ENCODE results near the gene CC2D2B. TPM values are rescaled to one million over a fixed set of nuclear protein-coding genes. Genes with fewer than 3 reads are reported as not detected.

The CC2D2B gene
- total RNA-seq, 1 experiment from 2014 or later, result 0.20 TPM

GRCh38 chr10:95964756-95965155, 57.0 kb downstream of the CC2D2B start:
- TF ChIP-seq E2F4 (CRISPR knock-in tag; IDR thresholded peaks at IDR 0.05; ENCODE audit: borderline replicate concordance, low read depth) (no peak), NFE2L1 (CRISPR knock-in tag; IDR thresholded peaks at IDR 0.05) (no peak), TCF7 (CRISPR knock-in tag; IDR thresholded peaks at IDR 0.05; ENCODE audit: low read depth) (no peak), ELF4 (CRISPR knock-in tag; IDR thresholded peaks at IDR 0.05; ENCODE audit: low read depth) (no peak), PRDM15 (CRISPR knock-in tag; IDR thresholded peaks at IDR 0.05) (no peak), FOXP4 (CRISPR knock-in tag; IDR thresholded peaks at IDR 0.05) (no peak), ZNF532 (CRISPR knock-in tag; IDR thresholded peaks at IDR 0.05; ENCODE audit: borderline replicate concordance) (no peak)
- no peak overlapping the region for H3K27ac Mint-ChIP-seq
- H3K4me3 Mint-ChIP-seq, result no peak overlapping the region
- POLR2A ChIA-PET, result no interaction called here
- CTCF ChIA-PET, result no interaction called here
- no peak for DNase-seq (ENCODE audit: low spot score)
- H3K36me3 Mint-ChIP-seq, result no peaks in the 10 kb centered on the region
- H3K4me1 Mint-ChIP-seq, result no peaks in the 10 kb centered on the region
- no peaks in the 10 kb centered on the region for H3K27me3 Mint-ChIP-seq (ENCODE audit: low read depth)
- ATAC-seq, result no peak
- peaks cover 4% of the 10 kb centered on the region for H3K9me3 Mint-ChIP-seq

GRCh38 chr10:95976362-95977229, 68.8 kb downstream of the CC2D2B start:
- H3K4me3 Mint-ChIP-seq, result no peak overlapping the region
- no peak for TF ChIP-seq FOXK1 (CRISPR knock-in tag; IDR thresholded peaks at IDR 0.05)
- TF ChIP-seq ZNF512 (CRISPR knock-in tag; IDR thresholded peaks at IDR 0.05; ENCODE audit: borderline replicate concordance), result no peak
- no peak for TF ChIP-seq E2F1 (CRISPR knock-in tag; IDR thresholded peaks at IDR 0.05)
- no peak for TF ChIP-seq NFE2L1 (CRISPR knock-in tag; IDR thresholded peaks at IDR 0.05)
- no peak for TF ChIP-seq PREB (CRISPR knock-in tag; IDR thresholded peaks at IDR 0.05; ENCODE audit: borderline replicate concordance)
- TF ChIP-seq ETV6 (CRISPR knock-in tag; IDR thresholded peaks at IDR 0.05), result no peak
- no peak for TF ChIP-seq EMX1 (CRISPR knock-in tag; IDR thresholded peaks at IDR 0.05)
- TF ChIP-seq SMAD3 (CRISPR knock-in tag; IDR thresholded peaks at IDR 0.05; ENCODE audit: borderline replicate concordance), result no peak

More at GRCh38 chr10:95976362-95977229, 68.8 kb downstream of the CC2D2B start:
- DNase-seq (ENCODE audit: low spot score) (no peak), ATAC-seq (no peak)
- ChIA-PET POLR2A (no interaction called here), CTCF (interaction anchor here (1.0 kb wide), 1 partner anchor 283 kb away, joined by 5 read pairs; the partner anchor contains the start of gene TCTN3)
- H3K4me1 Mint-ChIP-seq, result peaks cover 7% of the 10 kb centered on the region
- no peaks in the 10 kb centered on the region; the same call in 1 of the 2 replicates for H3K27me3 Mint-ChIP-seq (ENCODE audit: low read depth)
- no peak overlapping the region for H3K27ac Mint-ChIP-seq
- no peaks in the 10 kb centered on the region for H3K36me3 Mint-ChIP-seq
- no peaks in the 10 kb centered on the region for H3K9me3 Mint-ChIP-seq

Measured in WTC11 (cell line).